Neural cell (in vitro differentiated cells): ENCODE results near the gene SIX4. TPM values are rescaled to one million over a fixed set of nuclear protein-coding genes. Genes with fewer than 3 reads are reported as not detected.

Experiments
- H2AFZ ChIP-seq: fragments of 200-600, 300-800 bp; sonication (generic), shearing (Covaris generic); 2 replicates; pipeline ENCODE4 v1.6.0; 2014; ENCODE audit warnings: low read depth, mild to moderate bottlenecking, antibody characterized with exemption, low read length, moderate library complexity
- H3F3A ChIP-seq: fragments of 200-600 bp; shearing (Covaris generic); 2 replicates; pipeline ENCODE4 v1.6.1; 2016; ENCODE audit warnings: mild to moderate bottlenecking, moderate library complexity, mixed read lengths, antibody characterized with exemption, low read length; ENCODE audit not compliant: insufficient read depth, poor library complexity, severe bottlenecking
- H3K27ac ChIP-seq: fragments of 200-600, 300-800 bp; sonication (generic), shearing (Covaris generic); 2 replicates; pipeline ENCODE4 v1.5.1; 2014; ENCODE audit warnings: mild to moderate bottlenecking, low read length, moderate library complexity
- H3K27me3 ChIP-seq: fragments of 300-800, 200-600 bp; sonication (generic), shearing (Covaris generic); 2 replicates; pipeline ENCODE4 v1.6.0; 2014; ENCODE audit warnings: mild to moderate bottlenecking, low read depth, low read length, moderate library complexity; ENCODE audit not compliant: insufficient read depth
- H3K36me3 ChIP-seq: fragments of 300-800, 200-600 bp; sonication (generic), shearing (Covaris generic); 2 replicates; pipeline ENCODE4 v1.5.1; 2014; ENCODE audit warnings: mild to moderate bottlenecking, antibody characterized with exemption, low read length, moderate library complexity; ENCODE audit not compliant: insufficient read depth
- H3K4me2 ChIP-seq: fragments of 300-800, 200-600 bp; sonication (generic), shearing (Covaris generic); 2 replicates; pipeline ENCODE4 v1.6.0; 2014; ENCODE audit warnings: mild to moderate bottlenecking, low read length
- H3K4me3 ChIP-seq: fragments of 300-800, 200-600 bp; sonication (generic), shearing (Covaris generic); 2 replicates; pipeline ENCODE4 v1.5.1; 2014; ENCODE audit warnings: mild to moderate bottlenecking, low read length, moderate library complexity
- H3K79me2 ChIP-seq: fragments of 200-600 bp; shearing (Covaris generic); replicated peaks from 2 replicates; pipeline ENCODE4 v1.6.0; 2014; ENCODE audit warnings: mild to moderate bottlenecking, low read length, moderate library complexity; ENCODE audit not compliant: insufficient read depth
- H3K9ac ChIP-seq: fragments of 300-800, 200-600 bp; sonication (generic), shearing (Covaris generic); 2 replicates; pipeline ENCODE4 v1.6.1; 2016; ENCODE audit warnings: mild to moderate bottlenecking, low read length, mixed read lengths
- H3K9me2 ChIP-seq: fragments of 200-600 bp; shearing (Covaris generic); 2 replicates; pipeline ENCODE4 v1.6.1; 2016; ENCODE audit warnings: mild to moderate bottlenecking, low read length, mixed read lengths; ENCODE audit not compliant: insufficient read depth
- H3K9me3 ChIP-seq: fragments of 200-600, 300-800 bp; sonication (generic), shearing (Covaris generic); 2 replicates; pipeline ENCODE4 v1.6.1; 2016; ENCODE audit warnings: mild to moderate bottlenecking, mixed run types, low read length, moderate library complexity, mixed read lengths
- H4K20me1 ChIP-seq: fragments of 200-600 bp; shearing (Covaris generic); 2 replicates; pipeline ENCODE4 v1.6.1; 2016; ENCODE audit warnings: mild to moderate bottlenecking, mixed run types; ENCODE audit not compliant: insufficient read depth
- CTCF ChIP-seq: fragments of 450-650 bp; IDR thresholded peaks from 2 replicates; pipeline ENCODE4 v1.5.1; 2014; ENCODE audit warnings: antibody characterized with exemption, mild to moderate bottlenecking, moderate library complexity; ENCODE audit not compliant: poor library complexity, severe bottlenecking
- EP300 ChIP-seq: fragments of 450-650 bp; conservative IDR thresholded peaks from 2 replicates; pipeline ENCODE4 v1.6.1; 2014; ENCODE audit warnings: antibody characterized with exemption, mild to moderate bottlenecking, moderate library complexity; ENCODE audit not compliant: poor library complexity, severe bottlenecking
- EZH2 ChIP-seq: fragments of 200-600, 300-800 bp; shearing (Covaris generic), sonication (generic); IDR thresholded peaks from 2 replicates; pipeline ENCODE4 v1.6.1; 2014; ENCODE audit warnings: antibody characterized with exemption, low read length, borderline replicate concordance, mild to moderate bottlenecking; ENCODE audit not compliant: insufficient read depth, poor library complexity, severe bottlenecking
- MXI1 ChIP-seq: fragments of 450-650 bp; conservative IDR thresholded peaks from 2 replicates; pipeline ENCODE4 v1.6.1; 2014; ENCODE audit warnings: antibody characterized with exemption, mild to moderate bottlenecking; ENCODE audit not compliant: poor library complexity, severe bottlenecking
- POLR2AphosphoS5 ChIP-seq: IDR thresholded peaks from 2 replicates; pipeline ENCODE4 v1.6.1; 2012
- RAD21 ChIP-seq: fragments of 450-650 bp; conservative IDR thresholded peaks from 2 replicates; pipeline ENCODE4 v1.6.1; 2014; ENCODE audit warnings: antibody characterized with exemption, mild to moderate bottlenecking, moderate library complexity
- REST ChIP-seq: IDR thresholded peaks from 2 replicates; pipeline ENCODE4 v1.6.1; 2012; ENCODE audit warnings: borderline replicate concordance
- SMC3 ChIP-seq: fragments of 450-650 bp; conservative IDR thresholded peaks from 2 replicates; pipeline ENCODE4 v1.6.1; 2014; ENCODE audit warnings: antibody characterized with exemption, mild to moderate bottlenecking, moderate library complexity; ENCODE audit not compliant: poor library complexity
- TAF1 ChIP-seq: IDR thresholded peaks from 2 replicates; pipeline ENCODE4 v1.6.1; 2012; ENCODE audit warnings: low read depth
- polyA plus RNA-seq: library from polyadenylated mRNA; depleted of rRNA; stranded (reverse); fragments of >200 nt; gene quantifications from 2 replicates; pipeline ENCODE4 v1.2.3, GENCODE V29; 2014

SIX4 gene
- polyA plus RNA-seq, 1 donor from 2014 or later: 1.1 TPM

DNA sequence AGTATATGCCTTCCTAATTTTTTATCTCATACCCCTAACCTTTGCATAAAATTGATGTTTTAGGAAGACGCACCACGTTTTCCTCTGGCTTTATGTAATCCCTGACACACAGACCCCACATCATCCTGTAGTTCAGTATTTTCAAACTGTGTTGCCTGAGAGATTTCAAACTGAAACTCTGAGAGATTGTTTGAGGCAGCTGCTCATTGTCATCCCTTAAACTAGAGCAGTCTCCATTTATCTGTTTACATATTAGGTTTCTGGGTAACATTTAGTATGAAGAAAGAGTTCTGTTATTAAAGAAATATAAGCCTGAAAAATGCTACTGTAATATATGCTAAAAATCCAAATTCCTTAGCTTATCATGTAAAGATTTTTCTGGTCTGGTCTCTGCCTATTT, 34.7 kb upstream of the SIX4 start:
- Histone ChIP-seq H3K9me3 (no peaks in the 10 kb centered on the region), H3K27ac (no peak overlapping the region), H3K9me2 (no peaks in the 10 kb centered on the region), H3K36me3 (no peaks in the 10 kb centered on the region), H3K79me2 (peaks cover 14% of the 10 kb centered on the region), H3K9ac (no peak overlapping the region), H3K27me3 (no peaks in the 10 kb centered on the region), H3F3A (no peaks in the 10 kb centered on the region), H3K4me2 (no peak overlapping the region), H2AFZ (no peak overlapping the region), H3K4me3 (no peak overlapping the region), H4K20me1 (no peaks in the 10 kb centered on the region)
- no peak for TF ChIP-seq SMC3
- TF ChIP-seq CTCF: no peak
- TF ChIP-seq TAF1: no peak
- no peak for TF ChIP-seq RAD21
- no peak for TF ChIP-seq POLR2AphosphoS5

DNA sequence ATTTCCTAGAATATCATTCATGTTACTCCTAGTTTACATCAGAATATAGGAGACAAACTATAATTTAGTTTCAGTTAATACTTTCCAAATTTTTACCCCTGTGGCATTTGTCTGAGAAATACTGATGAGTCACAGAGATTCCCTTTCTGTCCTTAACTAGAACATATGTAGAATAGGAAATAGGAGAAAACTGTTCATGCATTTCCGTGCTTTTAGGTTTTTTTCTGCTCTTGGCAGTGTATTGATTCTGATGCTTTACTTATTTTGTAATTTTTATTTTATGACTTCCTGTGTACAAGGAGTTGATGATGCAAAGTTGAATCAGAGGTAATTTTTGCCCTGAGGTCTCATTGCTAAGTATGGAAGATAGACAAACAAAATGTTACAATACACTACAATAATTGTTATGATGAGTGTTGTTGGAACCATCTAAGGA, 33.4 kb upstream of the SIX4 start:
- Histone ChIP-seq H3K27ac (no peak overlapping the region), H3K4me3 (no peak overlapping the region), H3F3A (no peaks in the 10 kb centered on the region), H3K9ac (no peak overlapping the region), H3K79me2 (peaks cover 15% of the 10 kb centered on the region), H3K4me2 (no peak overlapping the region), H3K36me3 (no peaks in the 10 kb centered on the region), H3K27me3 (no peaks in the 10 kb centered on the region), H3K9me3 (no peaks in the 10 kb centered on the region), H2AFZ (no peak overlapping the region), H3K9me2 (no peaks in the 10 kb centered on the region), H4K20me1 (no peaks in the 10 kb centered on the region)
- no peak for TF ChIP-seq REST
- no peak for TF ChIP-seq EP300
- TF ChIP-seq MXI1: no peak
- no peak for TF ChIP-seq CTCF
- no peak for TF ChIP-seq POLR2AphosphoS5
- no peak for TF ChIP-seq RAD21
- no peak for TF ChIP-seq TAF1
- TF ChIP-seq SMC3: no peak
- TF ChIP-seq EZH2: no peak
